DND-41 (cell line): Measurements from ENCODE around the gene POLR2M.

Source experiments
- ATAC-seq: fragments of 200-7000 bp; cut with Tn5 transposase; 3 replicates; pipeline ENCODE4 v1.9.1; 2021; ENCODE audit warnings: low read depth; ENCODE audit not compliant: insufficient read depth
- DNase-seq: peaks from one replicate; pipeline ENCODE4 v3.0.0-alpha.2; 2020
- H2AFZ ChIP-seq: 2 replicates; pipeline ENCODE4 v1.6.0; 2012; ENCODE audit warnings: low read depth, low read length
- H3K27ac ChIP-seq: 2 replicates; pipeline ENCODE4 v1.5.1; 2012; ENCODE audit warnings: low read length, inconsistent platforms
- H3K27me3 ChIP-seq: fragments of 200-600 bp; sonication (generic); 2 replicates; pipeline ENCODE4 v1.6.0; 2012; ENCODE audit warnings: low read length, mild to moderate bottlenecking, inconsistent platforms; ENCODE audit not compliant: insufficient read depth, poor library complexity
- H3K36me3 ChIP-seq: 2 replicates; pipeline ENCODE4 v1.5.1; 2012; ENCODE audit warnings: low read length, inconsistent platforms; ENCODE audit not compliant: insufficient read depth
- H3K4me1 ChIP-seq: 2 replicates; pipeline ENCODE4 v1.5.1; 2012; ENCODE audit warnings: mild to moderate bottlenecking, low read length; ENCODE audit not compliant: insufficient read depth
- H3K4me2 ChIP-seq: 2 replicates; pipeline ENCODE4 v1.6.0; 2012; ENCODE audit warnings: mild to moderate bottlenecking, moderate library complexity, low read length, inconsistent platforms; ENCODE audit not compliant: insufficient read depth
- H3K4me3 ChIP-seq, 2 experiments: fragments of 200-600 bp in 1 of 2; shearing (Covaris generic) in 1 of 2; 2 replicates each; pipeline ENCODE4 v1.5.1; 2012 to 2016; ENCODE audit warnings: inconsistent platforms in 2 of 2, low read length in 2 of 2, mild to moderate bottlenecking in 2 of 2, low read depth in 1 of 2, moderate library complexity in 1 of 2
- H3K79me2 ChIP-seq: 2 replicates; pipeline ENCODE4 v1.6.0; 2012; ENCODE audit warnings: low read length, inconsistent platforms; ENCODE audit not compliant: insufficient read depth
- H3K9ac ChIP-seq: 2 replicates; pipeline ENCODE4 v1.6.0; 2012; ENCODE audit warnings: low read depth, mild to moderate bottlenecking, inconsistent platforms, low read length, moderate library complexity
- H3K9me3 ChIP-seq: 2 replicates; pipeline ENCODE4 v1.5.1; 2012; ENCODE audit warnings: low read length, moderate library complexity, mild to moderate bottlenecking, inconsistent platforms; ENCODE audit not compliant: insufficient read depth, severe bottlenecking
- H4K20me1 ChIP-seq: 2 replicates; pipeline ENCODE4 v1.6.0; 2012; ENCODE audit warnings: low read length; ENCODE audit not compliant: insufficient read depth
- EZH2 ChIP-seq: IDR thresholded peaks from 3 replicates; pipeline ENCODE4 v1.6.1; 2012; ENCODE audit warnings: borderline replicate concordance, low read depth, mild to moderate bottlenecking, moderate library complexity, low read length, inconsistent platforms; ENCODE audit not compliant: severe bottlenecking
- TF ChIP-seq, protein P1 (sequence below): IDR thresholded peaks from 2 replicates; pipeline ENCODE4 v1.5.1; 2012; ENCODE audit warnings: borderline replicate concordance, low read length, moderate library complexity, mild to moderate bottlenecking; ENCODE audit not compliant: poor library complexity, severe bottlenecking; ENCODE audit errors: extremely low read depth

POLR2M gene

DNA sequence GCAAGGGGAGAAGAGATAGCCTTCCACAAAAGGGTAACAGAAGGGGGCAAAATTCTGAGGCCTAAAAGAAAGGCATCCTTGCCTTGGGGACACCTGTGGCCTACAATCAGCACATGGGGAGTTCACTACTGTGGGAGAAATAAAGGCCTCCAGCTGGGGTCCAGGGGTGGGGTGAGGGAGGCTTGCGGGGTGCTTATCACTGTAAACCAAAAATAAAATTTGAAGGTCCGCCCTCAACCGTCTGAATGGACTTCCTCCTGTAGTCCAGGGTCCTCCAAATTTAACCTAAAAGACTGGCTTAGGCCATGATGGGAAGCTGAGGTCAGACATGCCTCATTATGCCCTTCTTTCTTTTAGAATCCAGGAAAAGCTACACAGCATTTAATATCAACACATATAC is 2.1 kb upstream of the POLR2M start:
- DNase-seq: no peak
- no peaks in the 10 kb centered on the region for H3K9me3 ChIP-seq
- peaks cover 35% of the 10 kb centered on the region for H3K79me2 ChIP-seq
- no peak overlapping the region for H3K4me3 ChIP-seq
- ATAC-seq: no peak
- H3K4me2 ChIP-seq: no peak overlapping the region
- no peaks in the 10 kb centered on the region for H4K20me1 ChIP-seq
- peaks cover 3% of the 10 kb centered on the region for H3K27me3 ChIP-seq
- H3K36me3 ChIP-seq: peaks cover 7% of the 10 kb centered on the region
- H3K27ac ChIP-seq: no peak overlapping the region
- no peak overlapping the region for H3K9ac ChIP-seq
- no peak overlapping the region; the same call in 1 of the 2 replicates for H2AFZ ChIP-seq
- TF ChIP-seq, protein P1, sequence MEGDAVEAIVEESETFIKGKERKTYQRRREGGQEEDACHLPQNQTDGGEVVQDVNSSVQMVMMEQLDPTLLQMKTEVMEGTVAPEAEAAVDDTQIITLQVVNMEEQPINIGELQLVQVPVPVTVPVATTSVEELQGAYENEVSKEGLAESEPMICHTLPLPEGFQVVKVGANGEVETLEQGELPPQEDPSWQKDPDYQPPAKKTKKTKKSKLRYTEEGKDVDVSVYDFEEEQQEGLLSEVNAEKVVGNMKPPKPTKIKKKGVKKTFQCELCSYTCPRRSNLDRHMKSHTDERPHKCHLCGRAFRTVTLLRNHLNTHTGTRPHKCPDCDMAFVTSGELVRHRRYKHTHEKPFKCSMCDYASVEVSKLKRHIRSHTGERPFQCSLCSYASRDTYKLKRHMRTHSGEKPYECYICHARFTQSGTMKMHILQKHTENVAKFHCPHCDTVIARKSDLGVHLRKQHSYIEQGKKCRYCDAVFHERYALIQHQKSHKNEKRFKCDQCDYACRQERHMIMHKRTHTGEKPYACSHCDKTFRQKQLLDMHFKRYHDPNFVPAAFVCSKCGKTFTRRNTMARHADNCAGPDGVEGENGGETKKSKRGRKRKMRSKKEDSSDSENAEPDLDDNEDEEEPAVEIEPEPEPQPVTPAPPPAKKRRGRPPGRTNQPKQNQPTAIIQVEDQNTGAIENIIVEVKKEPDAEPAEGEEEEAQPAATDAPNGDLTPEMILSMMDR: no peak
- peaks cover 47% of the 10 kb centered on the region for H3K4me1 ChIP-seq

DNA sequence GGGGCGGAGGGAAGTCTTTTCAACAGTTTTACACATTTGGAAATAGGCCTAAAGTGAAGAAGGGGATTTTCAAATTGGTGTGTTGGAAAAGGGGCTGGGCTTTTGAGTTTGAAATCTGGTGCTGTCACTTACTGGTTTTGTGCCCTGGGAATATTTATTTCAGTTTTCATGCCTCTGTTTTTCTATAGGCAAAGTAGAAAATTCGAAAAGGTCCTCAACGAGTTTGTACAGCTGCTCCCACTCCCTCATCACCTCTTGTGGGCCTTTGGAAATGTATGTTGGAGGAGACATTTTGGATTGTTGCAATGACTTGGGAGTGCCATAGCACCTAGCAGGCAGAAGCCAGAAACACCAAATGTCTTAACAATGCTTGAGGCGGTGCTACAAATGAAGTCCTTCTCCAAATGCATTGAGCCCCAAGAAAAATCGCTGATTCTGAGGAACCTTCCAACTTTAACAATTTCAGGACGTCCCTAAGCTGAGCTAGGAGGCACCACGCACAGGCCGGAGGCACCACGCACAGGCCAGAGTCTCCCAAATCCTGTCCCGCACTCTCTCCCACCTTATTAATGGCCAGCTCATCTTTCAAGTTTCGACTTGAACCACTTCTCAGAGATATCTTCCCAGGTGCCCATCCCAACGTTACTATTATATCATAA is 639 bp upstream of the POLR2M start:
- H3K9me3 ChIP-seq: no peaks in the 10 kb centered on the region
- peak overlapping the region; percentile 96 for H3K9ac ChIP-seq
- H3K36me3 ChIP-seq: peaks cover 21% of the 10 kb centered on the region
- H2AFZ ChIP-seq: peak overlapping the region; percentile 93
- H3K4me3 ChIP-seq: peak overlapping the region; percentile 84 to 96; a peak in 3 of 4 replicates
- H4K20me1 ChIP-seq: peaks cover 4% of the 10 kb centered on the region; the same call in 1 of the 2 replicates
- no peak for DNase-seq
- H3K27ac ChIP-seq: peak overlapping the region; percentile 96
- H3K27me3 ChIP-seq: no peaks in the 10 kb centered on the region
- TF ChIP-seq EZH2: no peak
- TF ChIP-seq, protein P1: no peak
- H3K4me1 ChIP-seq: peaks cover 55% of the 10 kb centered on the region
- H3K79me2 ChIP-seq: peaks cover 45% of the 10 kb centered on the region
- peak overlapping the region; percentile 59 for H3K4me2 ChIP-seq
- no peak for ATAC-seq

DNA sequence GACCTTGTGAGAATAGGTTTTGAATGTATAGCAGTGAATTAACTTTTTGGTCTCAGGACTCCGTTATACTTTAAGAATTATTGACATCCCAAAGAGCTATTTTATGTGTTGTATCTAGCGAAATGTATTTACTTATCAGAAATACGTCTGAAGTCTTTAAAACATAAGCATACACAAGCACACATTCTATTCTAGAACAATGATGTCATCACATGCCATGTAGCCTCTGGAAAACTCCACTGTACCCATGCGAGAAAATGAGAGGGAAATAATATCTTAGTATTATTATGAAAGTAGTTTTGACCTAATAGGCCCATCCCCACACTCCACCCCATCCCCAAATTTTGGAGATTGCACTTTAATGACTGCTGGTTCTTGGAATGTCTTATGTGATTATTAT is 1.5 kb downstream of the POLR2M start:
- H3K36me3 ChIP-seq: peaks cover 43% of the 10 kb centered on the region
- H3K9ac ChIP-seq: peak overlapping the region; percentile 96
- peak overlapping the region; percentile 84 to 96; a peak in 3 of 4 replicates for H3K4me3 ChIP-seq
- no peak overlapping the region for H3K27ac ChIP-seq
- ATAC-seq (no peak), DNase-seq (no peak)
- H3K4me2 ChIP-seq: peak overlapping the region; percentile 91
- no peaks in the 10 kb centered on the region for H3K27me3 ChIP-seq
- peaks cover 10% of the 10 kb centered on the region; the same call in 1 of the 2 replicates for H4K20me1 ChIP-seq
- H3K79me2 ChIP-seq: peaks cover 53% of the 10 kb centered on the region
- no peak overlapping the region for H2AFZ ChIP-seq
- H3K4me1 ChIP-seq: peaks cover 50% of the 10 kb centered on the region
- TF ChIP-seq, protein P1: no peak
- no peak for TF ChIP-seq EZH2
- H3K9me3 ChIP-seq: no peaks in the 10 kb centered on the region

DNA sequence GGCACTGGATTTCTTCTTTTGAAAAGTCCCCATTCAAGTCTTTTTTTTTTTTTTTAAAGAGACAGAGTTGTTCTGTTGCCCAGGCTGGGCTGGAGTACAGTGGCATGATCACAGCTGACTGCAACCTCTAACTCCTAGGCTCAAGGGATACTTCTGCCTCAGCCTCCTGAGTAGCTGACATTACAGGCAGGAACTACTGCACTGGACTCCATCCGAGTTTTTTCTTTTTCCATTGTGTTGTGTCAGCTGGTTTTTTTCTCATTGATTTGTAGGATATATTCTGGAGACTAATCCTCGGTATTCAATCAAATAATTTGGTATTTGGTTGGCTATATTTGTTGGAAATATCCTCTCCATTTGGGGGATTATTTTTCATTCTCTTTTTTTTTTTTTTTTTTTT is 11.8 kb downstream of the POLR2M start:
- Histone ChIP-seq H4K20me1 (peaks cover 3% of the 10 kb centered on the region; the same call in 1 of the 2 replicates), H3K9me3 (no peaks in the 10 kb centered on the region), H2AFZ (no peak overlapping the region), H3K4me1 (no peaks in the 10 kb centered on the region), H3K27me3 (no peaks in the 10 kb centered on the region), H3K27ac (no peak overlapping the region), H3K79me2 (no peaks in the 10 kb centered on the region; the same call in 1 of the 2 replicates), H3K9ac (no peak overlapping the region), H3K36me3 (peaks cover 29% of the 10 kb centered on the region), H3K4me3 (no peak overlapping the region), H3K4me2 (no peak overlapping the region)
- TF ChIP-seq, protein P1: no peak
- no peak for TF ChIP-seq EZH2
- no peak for DNase-seq
- no peak for ATAC-seq
